WERI-Rb-1 (cell line): ENCODE results near the gene MYBBP1A.

Experiments used
- DNase-seq: peaks from one replicate; pipeline ENCODE4 v3.0.0-alpha.2; 2020
- H3K27ac ChIP-seq: fragments of 250-450 bp; sonication (Bioruptor Pico); 2 replicates; pipeline ENCODE4 v1.5.1; 2020; ENCODE audit warnings: mild to moderate bottlenecking, moderate library complexity
- H3K27me3 ChIP-seq: fragments of 250-450 bp; sonication (Bioruptor Pico); 2 replicates; pipeline ENCODE4 v1.5.1; 2021; ENCODE audit warnings: mild to moderate bottlenecking, low read depth, moderate library complexity; ENCODE audit not compliant: insufficient read depth, severe bottlenecking
- H3K36me3 ChIP-seq: fragments of 250-450 bp; sonication (Bioruptor Pico); 2 replicates; pipeline ENCODE4 v1.5.1; 2020; ENCODE audit warnings: mild to moderate bottlenecking, moderate library complexity
- H3K4me3 ChIP-seq: 2 replicates; pipeline ENCODE4 v1.5.1; 2011; ENCODE audit warnings: low read depth, mild to moderate bottlenecking, control low read depth, low read length
- H3K9me3 ChIP-seq: fragments of 250-450 bp; sonication (Bioruptor Pico); 2 replicates; pipeline ENCODE4 v1.5.1; 2021; ENCODE audit warnings: mild to moderate bottlenecking, moderate library complexity; ENCODE audit not compliant: severe bottlenecking
- CTCF ChIP-seq: IDR thresholded peaks from 2 replicates; pipeline ENCODE4 v1.5.1; 2011; ENCODE audit warnings: low read depth, mild to moderate bottlenecking, control low read depth, inconsistent platforms, low read length

Gene MYBBP1A

GRCh38 chr17:4577386-4577993 is 22.3 kb upstream of the MYBBP1A start:
- no peak for TF ChIP-seq CTCF
- Histone ChIP-seq H3K27ac (peak overlapping the region; percentile 49), H3K4me3 (no peak overlapping the region), H3K36me3 (no peaks in the 10 kb centered on the region), H3K27me3 (no peaks in the 10 kb centered on the region), H3K9me3 (no peaks in the 10 kb centered on the region)
- DNase-seq, result no peak

- H3K9me3 ChIP-seq, result no peaks in the 10 kb centered on the region
- no peaks in the 10 kb centered on the region for H3K36me3 ChIP-seq
These were observed 21.6 kb upstream of the MYBBP1A start for GRCh38 chr17:4576729-4577322.

GRCh38 chr17:4576161-4576558 is 21.0 kb upstream of the MYBBP1A start:
- Histone ChIP-seq H3K9me3 (no peaks in the 10 kb centered on the region), H3K27me3 (no peaks in the 10 kb centered on the region), H3K36me3 (no peaks in the 10 kb centered on the region), H3K27ac (peak overlapping the region; percentile 49; the same call in 1 of the 2 replicates), H3K4me3 (no peak overlapping the region)
- no peak for TF ChIP-seq CTCF
- no peak for DNase-seq

More at GRCh38 chr17:4576729-4577322, 21.6 kb upstream of the MYBBP1A start:
- Histone ChIP-seq H3K27me3 (no peaks in the 10 kb centered on the region), H3K4me3 (no peak overlapping the region), H3K27ac (peak overlapping the region; percentile 49)
- peak; percentile 54 for DNase-seq
- TF ChIP-seq CTCF, result no peak

- no peak for DNase-seq
- TF ChIP-seq CTCF, result no peak
- Histone ChIP-seq H3K9me3 (no peaks in the 10 kb centered on the region), H3K27me3 (no peaks in the 10 kb centered on the region), H3K36me3 (no peaks in the 10 kb centered on the region), H3K27ac (no peak overlapping the region), H3K4me3 (no peak overlapping the region)
These were observed 19.4 kb upstream of the MYBBP1A start for GRCh38 chr17:4574448-4575045.

GRCh38 chr17:4573669-4574068 is 18.5 kb upstream of the MYBBP1A start:
- TF ChIP-seq CTCF, result no peak
- no peak overlapping the region for H3K4me3 ChIP-seq
- no peak for DNase-seq

More at GRCh38 chr17:4573669-4574068, 18.5 kb upstream of the MYBBP1A start:
- H3K9me3 ChIP-seq, result no peaks in the 10 kb centered on the region
- H3K27me3 ChIP-seq, result no peaks in the 10 kb centered on the region
- no peak overlapping the region for H3K27ac ChIP-seq
- H3K36me3 ChIP-seq, result no peaks in the 10 kb centered on the region
